Effector memory CD8-positive, alpha-beta T cell (primary cell): ENCODE data around the gene KCNN4.

ENCODE experiments used
- ATAC-seq: fragments of 150-1000 bp; cut with Tn5 transposase; replicated peaks from 2 replicates; pipeline ENCODE4 v1.10.0; 2021; ENCODE audit warnings: mild to moderate bottlenecking, moderate library complexity
- DNase-seq, 3 experiments: peaks; one replicate each; pipeline ENCODE4 v3.0.0; 2021
- H3K27ac Mint-ChIP-seq, 2 donors: one replicate each; pipeline ENCODE4 v1.8.0; 2022; ENCODE audit warnings: mild to moderate bottlenecking in 2 of 2, mixed read lengths in 2 of 2, moderate library complexity in 2 of 2
- H3K27me3 Mint-ChIP-seq, 2 donors: one replicate each; pipeline ENCODE4 v1.8.0; 2022; ENCODE audit warnings: mixed read lengths in 2 of 2
- H3K36me3 Mint-ChIP-seq: one replicate; pipeline ENCODE4 v1.8.0; 2022; ENCODE audit warnings: mild to moderate bottlenecking, moderate library complexity, mixed read lengths; ENCODE audit not compliant: insufficient read depth
- H3K4me1 Mint-ChIP-seq, 2 donors: one replicate each; pipeline ENCODE4 v1.8.0; 2022; ENCODE audit warnings: low read depth in 2 of 2, mixed read lengths in 2 of 2
- H3K4me3 Mint-ChIP-seq, 2 donors: one replicate each; pipeline ENCODE4 v1.8.0; 2022; ENCODE audit warnings: mild to moderate bottlenecking in 2 of 2, mixed read lengths in 2 of 2, moderate library complexity in 2 of 2
- H3K9me3 Mint-ChIP-seq, 2 donors: one replicate each; pipeline ENCODE4 v1.8.0; 2022; ENCODE audit warnings: mixed read lengths in 2 of 2

Gene KCNN4

DNA sequence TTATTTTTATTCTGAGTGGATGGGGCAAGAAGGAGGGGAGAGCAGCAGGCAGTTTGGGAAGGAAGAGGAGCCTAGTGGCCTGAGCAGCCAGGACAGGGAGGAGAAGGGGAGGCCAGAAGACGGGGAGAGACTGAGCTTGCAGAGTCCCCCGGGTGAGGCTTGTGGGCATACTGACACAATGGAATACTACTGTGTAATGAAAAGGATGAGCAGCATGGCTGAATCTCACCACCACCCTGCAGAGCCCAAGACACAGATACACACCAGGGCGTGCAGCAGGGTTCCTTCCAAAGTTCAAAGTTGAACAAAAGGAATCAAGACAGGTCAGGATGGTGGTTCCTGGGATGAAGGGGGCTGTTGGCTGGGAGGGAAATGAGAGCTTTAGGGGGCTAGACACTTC, 18.0 kb downstream of the KCNN4 start:
- H3K4me3 Mint-ChIP-seq = no peak overlapping the region

DNA sequence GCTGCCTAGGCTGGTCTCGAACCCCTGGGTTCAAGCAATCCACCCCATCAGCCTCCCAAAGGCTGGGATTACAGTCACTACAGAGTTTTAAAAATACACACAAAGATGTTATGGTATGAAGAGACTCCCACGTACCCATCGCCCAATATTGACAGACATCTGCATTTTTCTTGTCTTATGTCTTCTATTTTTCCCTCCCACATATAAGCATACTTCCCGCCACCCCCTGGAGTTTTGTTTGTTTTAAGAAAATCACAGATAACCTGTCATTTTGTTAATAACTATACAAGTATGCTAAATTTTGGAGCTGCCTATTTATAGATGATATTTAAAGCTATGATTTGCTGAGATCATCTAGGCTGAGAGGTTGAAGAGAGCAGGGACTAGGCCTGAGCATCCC, 19.8 kb downstream of the KCNN4 start:
- Mint-ChIP-seq H3K27me3 (no peaks in the 10 kb centered on the region), H3K4me1 (peaks cover 23% of the 10 kb centered on the region in 2 donors), H3K36me3 (peaks cover 10% of the 10 kb centered on the region), H3K9me3 (no peaks in the 10 kb centered on the region), H3K27ac (no peak overlapping the region), H3K4me3 (no peak overlapping the region)
- ATAC-seq (no peak), DNase-seq (no peak)

More for the DNA sequence above, 18.0 kb downstream of the KCNN4 start:
- DNase-seq (no peak), ATAC-seq (no peak)
- no peaks in the 10 kb centered on the region for H3K9me3 Mint-ChIP-seq
- H3K4me1 Mint-ChIP-seq = peaks cover 35 to 36% of the 10 kb centered on the region in 2 donors
- H3K27ac Mint-ChIP-seq = peak overlapping the region; percentile 29 to 35
- H3K36me3 Mint-ChIP-seq = peaks cover 11% of the 10 kb centered on the region
- no peaks in the 10 kb centered on the region for H3K27me3 Mint-ChIP-seq

DNA sequence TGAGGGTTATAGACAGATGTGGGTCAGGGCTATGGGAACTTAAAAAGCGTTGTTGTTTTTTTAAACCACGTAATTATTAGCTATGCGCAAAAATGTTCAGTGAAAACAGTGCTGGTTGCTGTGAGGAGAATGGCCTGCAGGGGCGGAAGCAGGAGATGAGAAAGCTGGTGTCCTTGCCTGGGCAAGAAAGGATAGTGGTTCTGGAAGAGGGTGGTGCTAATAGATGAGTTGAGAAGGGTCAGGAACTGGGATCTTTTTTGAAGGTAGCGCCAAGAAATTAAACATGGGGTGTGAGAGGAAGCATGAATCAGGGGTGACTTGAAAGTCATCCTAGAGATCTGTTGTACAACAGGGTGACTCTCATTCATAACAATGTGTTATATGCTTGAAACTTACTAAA, 21.3 kb downstream of the KCNN4 start:
- no peak for DNase-seq
- Mint-ChIP-seq H3K27ac (no peak overlapping the region), H3K9me3 (no peaks in the 10 kb centered on the region), H3K27me3 (no peaks in the 10 kb centered on the region), H3K4me1 (peaks cover 19 to 21% of the 10 kb centered on the region in 2 donors), H3K36me3 (peaks cover 15% of the 10 kb centered on the region), H3K4me3 (no peak overlapping the region)
- no peak for ATAC-seq

DNA sequence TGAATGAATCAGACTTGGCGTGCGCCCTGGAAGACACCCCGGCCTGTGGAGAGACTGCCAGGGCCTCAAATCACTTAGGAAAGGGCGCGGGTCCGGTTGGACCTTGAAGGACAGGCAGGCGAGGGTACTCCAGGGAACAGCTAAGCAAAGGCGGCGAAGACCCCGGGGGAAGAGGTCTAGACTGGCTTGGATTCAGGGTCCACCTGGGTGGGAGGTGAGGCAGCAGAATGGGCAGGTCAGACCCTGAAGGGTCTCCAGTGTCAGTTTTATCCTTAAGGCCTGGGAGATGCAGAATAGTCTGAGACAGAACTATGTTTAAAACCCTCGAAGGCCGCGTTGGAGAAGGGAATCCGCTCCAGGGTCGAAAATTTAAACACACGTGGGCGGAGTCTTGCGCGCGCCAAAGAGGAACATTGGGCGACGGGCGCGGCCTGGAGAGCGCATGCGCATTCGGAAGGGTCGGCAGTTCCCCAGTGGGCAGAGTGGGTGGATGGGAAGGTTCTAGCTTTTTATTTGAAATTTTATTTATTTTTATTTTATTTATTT, 25.4 kb downstream of the KCNN4 start:
- peak overlapping the region; percentile 99 for H3K27ac Mint-ChIP-seq
- ATAC-seq (peak; percentile 31), DNase-seq (peak; percentile 68 to 71 (median 70))
- H3K9me3 Mint-ChIP-seq = no peaks in the 10 kb centered on the region
- H3K4me3 Mint-ChIP-seq = peak overlapping the region; percentile 96
- H3K36me3 Mint-ChIP-seq = peaks cover 25% of the 10 kb centered on the region
- H3K27me3 Mint-ChIP-seq = no peaks in the 10 kb centered on the region
- peaks cover 31 to 42% of the 10 kb centered on the region in 2 donors for H3K4me1 Mint-ChIP-seq

DNA sequence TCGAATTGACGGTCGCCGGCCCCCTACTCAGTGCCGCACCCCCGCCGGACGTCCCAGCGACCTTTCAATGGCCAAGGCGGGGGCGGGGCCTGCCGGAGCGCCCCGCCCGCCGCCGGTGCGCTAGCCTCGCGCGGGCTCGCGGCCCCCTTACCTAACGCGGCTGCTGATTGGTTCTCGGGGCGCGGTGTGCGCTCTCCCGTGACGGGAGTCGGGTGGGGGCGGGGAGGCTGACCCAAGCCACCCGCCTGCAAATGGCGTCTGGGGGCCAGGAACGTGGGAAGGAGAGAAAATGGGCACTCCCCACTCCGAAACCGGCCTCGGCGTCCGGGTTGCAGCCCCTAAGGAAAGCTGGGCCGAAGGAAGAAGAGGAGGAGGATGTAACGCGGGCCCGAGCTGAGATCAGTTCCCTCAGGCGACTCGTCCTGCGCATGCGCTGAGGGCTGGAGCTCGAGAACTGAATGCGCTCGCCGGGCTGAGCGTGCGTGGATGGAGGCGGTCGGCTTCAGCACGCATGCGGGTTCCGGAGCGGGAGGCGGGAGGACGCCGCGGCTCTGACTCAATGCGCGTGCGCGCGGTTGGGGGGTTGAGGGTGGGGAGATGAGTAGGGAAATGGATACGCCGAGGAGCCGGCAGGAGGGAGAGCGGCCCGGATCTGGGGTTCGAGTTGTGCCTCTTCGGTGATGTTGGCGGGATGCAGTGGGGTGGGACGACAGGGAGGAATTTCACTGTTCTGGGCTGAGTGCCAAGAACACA, 26.1 kb downstream of the KCNN4 start, which contains the start of gene SMG9:
Gene SMG9, minus strand, starts transcription at position 460 of the 753 bp plus-strand sequence. CDS start 4,221 bp downstream, outside the sequence.
- Mint-ChIP-seq H3K27ac (peak within 1 kb of the TSS; percentile 99), H3K27me3 (no peaks in the 10 kb centered on the region), H3K4me3 (peak within 1 kb of the TSS; percentile 96), H3K4me1 (peaks cover 31 to 45% of the 10 kb centered on the region in 2 donors), H3K9me3 (no peaks in the 10 kb centered on the region), H3K36me3 (peaks cover 29% of the 10 kb centered on the region)
- peak; percentile 82 for ATAC-seq
- DNase-seq = peak; percentile 98

DNA sequence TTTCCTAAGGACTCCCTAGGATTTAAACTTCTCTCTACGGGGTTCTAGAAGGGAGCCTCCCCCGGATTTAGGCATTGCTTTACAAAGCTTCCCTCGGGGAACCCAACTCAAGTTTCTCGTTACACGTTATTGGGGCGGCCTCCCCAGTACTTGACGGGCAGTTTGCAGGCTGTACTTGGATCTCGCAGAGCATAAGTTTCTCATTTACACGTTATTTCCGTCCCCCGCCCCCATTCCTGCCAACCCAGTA, 26.6 kb downstream of the KCNN4 start:
- no peaks in the 10 kb centered on the region for H3K9me3 Mint-ChIP-seq
- H3K4me3 Mint-ChIP-seq = peak overlapping the region; percentile 96
- no peak for DNase-seq
- peak; percentile 34 for ATAC-seq
- no peaks in the 10 kb centered on the region for H3K27me3 Mint-ChIP-seq
- peak overlapping the region; percentile 99 for H3K27ac Mint-ChIP-seq
- peaks cover 29% of the 10 kb centered on the region for H3K36me3 Mint-ChIP-seq
- H3K4me1 Mint-ChIP-seq = peaks cover 31 to 45% of the 10 kb centered on the region in 2 donors

DNA sequence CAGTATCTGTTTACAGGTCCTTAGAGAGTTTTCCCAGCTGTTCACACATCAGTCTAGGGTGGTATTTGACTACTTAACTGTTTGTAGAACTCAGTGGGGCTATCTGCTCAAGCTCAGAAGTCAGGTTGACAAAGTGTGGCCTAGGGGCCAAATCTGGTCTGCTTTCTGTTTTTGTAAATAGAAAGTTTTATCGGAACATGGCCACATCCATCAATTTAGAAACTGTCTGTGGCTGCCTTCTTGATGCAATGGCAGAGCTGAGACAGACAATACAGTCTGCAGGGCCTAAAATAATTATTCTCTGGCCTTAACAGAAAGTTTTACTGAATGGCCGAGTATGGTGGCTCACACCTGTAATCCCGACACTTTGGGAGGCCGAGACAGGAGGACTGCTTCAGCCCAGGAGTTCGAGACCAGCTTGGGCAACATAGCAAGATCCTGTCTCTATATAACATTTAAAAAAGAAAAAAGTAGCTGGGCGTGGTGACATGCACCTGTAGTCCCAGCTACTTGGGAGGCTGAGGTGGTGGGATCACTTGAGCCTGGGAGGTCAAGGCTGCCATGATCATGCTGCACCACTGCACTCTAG, 28.4 kb downstream of the KCNN4 start:
- H3K27me3 Mint-ChIP-seq = no peaks in the 10 kb centered on the region
- H3K4me1 Mint-ChIP-seq = peaks cover 36 to 50% of the 10 kb centered on the region in 2 donors
- DNase-seq (no peak), ATAC-seq (no peak)
- H3K4me3 Mint-ChIP-seq = peak overlapping the region in 1 of 2 donors; percentile 27
- H3K27ac Mint-ChIP-seq = peak overlapping the region in 1 of 2 donors; percentile 99
- H3K36me3 Mint-ChIP-seq = peaks cover 31% of the 10 kb centered on the region
- H3K9me3 Mint-ChIP-seq = no peaks in the 10 kb centered on the region

DNA sequence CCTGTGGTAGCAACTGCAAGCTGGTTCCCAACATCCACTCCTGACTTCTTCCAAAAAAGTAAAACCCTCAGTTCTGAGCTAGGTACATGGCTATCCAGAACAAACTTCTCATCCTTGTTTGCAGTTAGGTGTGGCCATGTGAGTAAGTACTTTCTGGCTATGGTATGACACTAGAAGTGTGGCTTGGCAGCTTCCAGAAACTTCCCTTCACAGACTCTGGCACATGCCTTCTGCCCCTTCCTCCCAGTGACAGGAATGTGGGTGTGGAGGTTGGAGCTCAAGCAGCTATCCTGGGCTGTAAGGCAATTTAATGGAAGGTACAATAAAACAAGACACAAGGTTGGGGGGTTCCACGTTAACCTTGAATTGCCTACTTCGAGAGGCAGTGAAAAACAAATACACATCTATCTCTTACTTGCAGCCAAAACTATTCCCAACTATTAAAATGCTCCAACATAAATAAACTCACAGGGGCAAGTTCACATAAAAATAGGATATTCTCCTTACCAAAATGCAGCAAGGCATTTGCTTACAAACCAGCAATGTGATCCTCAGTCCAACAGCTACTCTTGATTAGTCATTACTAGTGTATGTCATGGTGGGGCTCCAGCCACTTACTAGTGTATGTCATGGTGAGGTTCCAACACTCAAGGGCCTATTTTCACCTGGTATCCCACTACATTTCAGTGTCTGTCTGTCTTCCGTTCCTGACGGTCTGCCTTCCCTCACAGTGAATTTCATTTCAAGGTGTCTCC, 29.1 kb downstream of the KCNN4 start:
- Mint-ChIP-seq H3K27ac (peak overlapping the region; percentile 12 to 99), H3K27me3 (no peaks in the 10 kb centered on the region), H3K4me3 (no peak overlapping the region), H3K9me3 (no peaks in the 10 kb centered on the region), H3K4me1 (peaks cover 36 to 50% of the 10 kb centered on the region in 2 donors), H3K36me3 (peaks cover 39% of the 10 kb centered on the region)
- DNase-seq (no peak), ATAC-seq (no peak)

DNA sequence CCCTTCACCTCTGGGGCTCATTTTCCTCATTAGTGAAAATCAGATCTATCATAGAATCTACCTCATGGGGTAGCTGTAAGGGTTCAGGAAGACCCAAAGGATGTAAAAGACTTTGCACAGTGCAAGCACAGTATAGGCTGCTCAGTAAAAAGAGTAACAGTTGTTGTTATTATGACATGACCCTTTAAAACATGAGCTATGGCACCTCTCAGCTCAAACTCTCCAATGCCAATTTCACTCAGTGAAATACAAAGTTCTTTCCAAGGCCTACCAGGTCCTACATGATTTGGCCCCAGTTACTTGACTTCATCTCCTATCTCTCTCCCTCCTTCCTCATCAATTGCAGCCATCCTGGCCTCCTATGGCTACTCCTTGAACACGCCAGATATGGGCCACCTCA, 30.9 kb downstream of the KCNN4 start:
- ATAC-seq = no peak
- Mint-ChIP-seq H3K4me3 (no peak overlapping the region), H3K36me3 (peaks cover 42% of the 10 kb centered on the region), H3K9me3 (no peaks in the 10 kb centered on the region), H3K27ac (peak overlapping the region in 1 of 2 donors; percentile 42), H3K4me1 (peaks cover 27 to 42% of the 10 kb centered on the region in 2 donors), H3K27me3 (no peaks in the 10 kb centered on the region)
- no peak for DNase-seq

DNA sequence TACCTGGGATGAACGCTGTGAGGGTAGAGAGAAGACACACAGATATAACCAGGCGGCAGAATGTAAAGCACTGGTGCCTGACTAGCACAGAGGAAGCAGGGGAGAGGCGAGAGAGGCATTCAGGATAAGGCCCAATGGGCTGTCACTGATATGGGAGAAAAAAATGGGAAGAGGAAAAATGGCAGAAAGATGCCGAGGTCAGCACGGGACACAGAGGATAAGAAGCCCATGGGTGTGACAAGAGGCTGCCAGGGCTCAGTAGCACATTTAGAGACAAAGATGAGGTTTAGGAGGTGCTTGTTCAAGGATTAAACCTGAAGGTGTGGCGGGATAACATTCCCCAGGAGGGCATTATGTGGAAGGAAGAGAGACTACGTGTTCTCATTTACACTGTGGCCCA, 31.6 kb downstream of the KCNN4 start:
- peak overlapping the region in 1 of 2 donors; percentile 33 for H3K27ac Mint-ChIP-seq

DNA sequence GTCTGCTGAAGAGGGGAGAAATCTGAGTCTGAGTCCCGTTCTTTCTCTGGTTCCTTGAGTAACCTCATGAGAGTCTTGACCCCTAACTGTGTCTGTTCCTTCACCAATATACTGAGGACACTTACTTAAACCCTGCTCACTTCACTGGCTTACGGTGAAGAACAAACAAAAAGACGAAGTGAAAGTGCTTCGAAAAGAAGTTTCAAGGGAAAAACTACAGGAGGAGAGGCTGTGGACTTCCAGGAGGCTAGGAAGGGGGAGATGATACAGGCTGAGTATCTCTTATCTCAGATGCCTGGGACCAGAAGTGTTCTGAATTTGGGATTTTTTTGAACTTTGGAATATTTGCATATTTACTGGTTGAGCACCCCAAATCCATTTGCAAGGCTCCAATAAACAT, 32.1 kb downstream of the KCNN4 start:
- peak overlapping the region; percentile 33 to 90 for H3K27ac Mint-ChIP-seq
- no peak for ATAC-seq
- no peak for DNase-seq
- H3K4me3 Mint-ChIP-seq = no peak overlapping the region
- peaks cover 18 to 33% of the 10 kb centered on the region in 2 donors for H3K4me1 Mint-ChIP-seq
- no peaks in the 10 kb centered on the region for H3K27me3 Mint-ChIP-seq
- peaks cover 39% of the 10 kb centered on the region for H3K36me3 Mint-ChIP-seq
- H3K9me3 Mint-ChIP-seq = no peaks in the 10 kb centered on the region

More for the DNA sequence above, 31.6 kb downstream of the KCNN4 start:
- Mint-ChIP-seq H3K36me3 (peaks cover 38% of the 10 kb centered on the region), H3K9me3 (no peaks in the 10 kb centered on the region), H3K27me3 (no peaks in the 10 kb centered on the region), H3K4me3 (no peak overlapping the region), H3K4me1 (peaks cover 22 to 35% of the 10 kb centered on the region in 2 donors)
- ATAC-seq (no peak), DNase-seq (no peak)

DNA sequence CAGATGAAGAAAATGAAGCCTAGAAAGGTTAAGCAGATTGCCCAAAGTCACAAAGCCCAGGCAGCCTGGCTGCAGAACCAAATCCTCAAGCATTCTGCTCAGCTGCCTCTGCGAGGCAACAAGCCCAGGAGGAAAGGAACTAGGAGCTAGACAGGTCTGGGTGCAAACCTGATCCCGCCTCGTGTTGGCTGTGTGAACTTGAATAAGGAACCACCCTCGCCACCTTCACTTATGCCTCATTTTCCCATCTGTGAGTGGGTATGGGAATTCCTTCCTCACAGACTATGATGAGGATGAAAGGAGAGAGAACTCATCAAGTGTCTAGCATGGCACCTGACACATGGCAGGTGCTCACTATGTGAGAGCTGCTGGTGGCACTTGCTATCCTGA, 32.6 kb downstream of the KCNN4 start:
- Mint-ChIP-seq H3K27me3 (no peaks in the 10 kb centered on the region), H3K9me3 (no peaks in the 10 kb centered on the region), H3K4me1 (peaks cover 17 to 28% of the 10 kb centered on the region in 2 donors), H3K27ac (peak overlapping the region; percentile 75 to 90), H3K36me3 (peaks cover 44% of the 10 kb centered on the region), H3K4me3 (peak overlapping the region in 1 of 2 donors; percentile 51)
- DNase-seq (no peak), ATAC-seq (no peak)

DNA sequence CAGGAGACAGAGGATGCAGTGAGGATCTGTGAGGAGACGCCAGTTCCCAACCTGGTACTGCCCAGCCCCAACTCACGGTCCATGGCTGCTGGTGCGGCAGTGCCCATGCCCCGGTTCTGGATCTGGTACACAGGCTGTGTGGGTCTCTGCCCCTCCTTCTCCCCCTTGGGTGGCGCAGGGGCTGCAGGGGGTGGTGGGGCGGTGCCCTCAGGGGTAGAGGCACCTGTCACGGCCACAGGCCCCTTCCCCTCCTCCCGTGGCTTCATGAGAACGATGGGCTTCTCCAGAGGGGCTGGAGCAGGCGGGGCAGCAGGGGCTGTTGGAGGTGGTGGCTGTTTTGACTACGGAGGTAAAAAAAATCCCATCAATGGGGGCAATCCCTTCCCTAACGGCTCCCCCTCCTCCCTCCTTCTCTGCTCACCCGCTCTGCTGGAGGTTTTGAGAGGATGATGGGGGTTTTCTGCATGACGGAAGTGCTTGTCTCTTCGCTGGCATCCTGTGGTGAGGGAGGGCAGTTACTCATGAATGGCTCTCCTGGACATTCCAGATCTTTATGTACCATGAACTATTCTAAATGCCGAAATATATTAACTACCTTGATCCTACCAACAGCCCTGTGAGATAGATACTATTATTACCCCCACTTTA, 33.1 kb downstream of the KCNN4 start:
- H3K27me3 Mint-ChIP-seq = no peaks in the 10 kb centered on the region
- peak overlapping the region in 1 of 2 donors; percentile 51 for H3K4me3 Mint-ChIP-seq
- no peak for DNase-seq
- no peak for ATAC-seq
- H3K9me3 Mint-ChIP-seq = no peaks in the 10 kb centered on the region
- peak overlapping the region; percentile 75 to 90 for H3K27ac Mint-ChIP-seq
- peaks cover 49% of the 10 kb centered on the region for H3K36me3 Mint-ChIP-seq
- H3K4me1 Mint-ChIP-seq = peaks cover 13 to 23% of the 10 kb centered on the region in 2 donors
